Hepatocyte (in vitro differentiated cells): ENCODE measurements around the gene GOLGA6C. TPM values are rescaled to one million over a fixed set of nuclear protein-coding genes. Genes with fewer than 3 reads are reported as not detected.
A peak's percentile ranks its signal among the peaks of the same experiment; 100 is the strongest.
"Not testable (repeated sequence)": the region's sequence is repeated elsewhere in the genome, so short reads cannot be mapped to it uniquely, and the experiment has no call there.

ENCODE experiments used
- DNase-seq: peaks from one replicate; pipeline ENCODE4 v3.0.0-alpha.2; 2016; ENCODE audit warnings: low spot score
- H2AFZ ChIP-seq: fragments of 200-600 bp; sonication (generic); 2 replicates; pipeline ENCODE4 v1.6.0; 2016; ENCODE audit warnings: antibody characterized with exemption, mild to moderate bottlenecking
- H3K27ac ChIP-seq: fragments of 200-600 bp; sonication (generic); 2 replicates; pipeline ENCODE4 v1.5.1; 2016; ENCODE audit warnings: mild to moderate bottlenecking
- H3K27me3 ChIP-seq: fragments of 200-600 bp; sonication (generic); 2 replicates; pipeline ENCODE4 v1.6.1; 2016
- H3K36me3 ChIP-seq: fragments of 200-600 bp; sonication (generic); replicated peaks from 2 replicates; pipeline ENCODE4 v1.5.1; 2016; ENCODE audit warnings: low read depth; ENCODE audit not compliant: insufficient read depth
- H3K4me1 ChIP-seq: fragments of 200-600 bp; sonication (generic); 2 replicates; pipeline ENCODE4 v1.5.1; 2016; ENCODE audit warnings: mild to moderate bottlenecking, moderate library complexity; ENCODE audit not compliant: insufficient read depth
- H3K4me2 ChIP-seq: fragments of 200-600 bp; sonication (generic); 2 replicates; pipeline ENCODE4 v1.6.0; 2016
- H3K4me3 ChIP-seq: fragments of 200-600 bp; sonication (generic); 2 replicates; pipeline ENCODE4 v1.5.1; 2016; ENCODE audit warnings: mild to moderate bottlenecking
- H3K79me2 ChIP-seq: fragments of 200-600 bp; sonication (generic); 2 replicates; pipeline ENCODE4 v1.6.0; 2017; ENCODE audit warnings: mild to moderate bottlenecking
- H3K9me2 ChIP-seq: fragments of 200-600 bp; sonication (generic); replicated peaks from 2 replicates; pipeline ENCODE4 v1.6.0; 2017; ENCODE audit warnings: mild to moderate bottlenecking; ENCODE audit not compliant: insufficient read depth
- H3K9me3 ChIP-seq: fragments of 200-600 bp; sonication (generic); 2 replicates; pipeline ENCODE4 v1.5.1; 2016; ENCODE audit warnings: low read depth, mild to moderate bottlenecking
- H4K20me1 ChIP-seq: fragments of 200-600 bp; sonication (generic); 2 replicates; pipeline ENCODE4 v1.6.0; 2016; ENCODE audit warnings: mild to moderate bottlenecking; ENCODE audit not compliant: insufficient read depth, poor library complexity, severe bottlenecking
- CTCF ChIP-seq: fragments of 200-600 bp; sonication (generic); IDR thresholded peaks from 2 replicates; pipeline ENCODE4 v1.5.1; 2016; ENCODE audit warnings: antibody characterized with exemption, mild to moderate bottlenecking; ENCODE audit not compliant: poor library complexity
- EZH2 ChIP-seq: fragments of 200-600 bp; sonication (generic); IDR thresholded peaks from 2 replicates; pipeline ENCODE4 v1.6.1; 2016; ENCODE audit warnings: antibody characterized with exemption, mild to moderate bottlenecking, borderline replicate concordance
- EZH2phosphoT487 ChIP-seq: fragments of 200-600 bp; sonication (generic); IDR thresholded peaks from one replicate; pipeline ENCODE4 v1.6.1; 2018; ENCODE audit warnings: antibody characterized with exemption, mild to moderate bottlenecking, low read depth, moderate library complexity; ENCODE audit not compliant: unreplicated experiment, severe bottlenecking
- WGBS: methylation state at CpG from one replicate; pipeline ENCODE4 v1.1.6; 2016; ENCODE audit warnings: low lambda C conversion rate; ENCODE audit errors: missing lambda C conversion rate; 5-methylcytosine and 5-hydroxymethylcytosine counted together
- polyA plus RNA-seq: library from polyadenylated mRNA; unstranded; fragments of >200 nt; fragmentation: Nextera tagmentation; extraction: Ambion mirVana; gene quantifications from 2 replicates; pipeline ENCODE4 v1.2.1, GENCODE V29; 2016
- total RNA-seq: library from RNA; depleted of rRNA; stranded (reverse); fragments of >200 nt; gene quantifications from 2 replicates; pipeline ENCODE4 v1.2.3, GENCODE V29; 2014

GOLGA6C gene
- total and polyA plus RNA-seq, 2 experiments from 2014 or later: not detected

- H3K9me2 ChIP-seq, H3K4me2 ChIP-seq, H3K79me2 ChIP-seq, H3K4me3 ChIP-seq, H3K27me3 ChIP-seq, H3K27ac ChIP-seq, DNase-seq, H3K9me3 ChIP-seq, H4K20me1 ChIP-seq, H3K4me1 ChIP-seq, H3K36me3 ChIP-seq, H2AFZ ChIP-seq: not testable (repeated sequence)
- WGBS: 50% methylated on average over 8 of the region's 13 CpGs
These were observed 40.6 kb downstream of the GOLGA6C start for GRCh38 chr15:75298541-75299310.

GRCh38 chr15:75299311-75299688 lies 41.2 kb downstream of the GOLGA6C start:
- not testable (repeated sequence) for H2AFZ ChIP-seq

GRCh38 chr15:75300026-75300425 lies 41.9 kb downstream of the GOLGA6C start:
- DNase-seq: not testable (repeated sequence)

More at GRCh38 chr15:75299311-75299688, 41.2 kb downstream of the GOLGA6C start:
- not testable (repeated sequence) for H4K20me1 ChIP-seq, H3K79me2 ChIP-seq, H3K4me1 ChIP-seq, H3K36me3 ChIP-seq, H3K27ac ChIP-seq, H3K9me2 ChIP-seq, H3K4me3 ChIP-seq, H3K4me2 ChIP-seq, DNase-seq, H3K27me3 ChIP-seq, H3K9me3 ChIP-seq
- peak; percentile 49 for TF ChIP-seq CTCF
- WGBS: 19% methylated on average over 6 of the region's 6 CpGs

GRCh38 chr15:75302318-75302717 lies 44.2 kb downstream of the GOLGA6C start:
- Histone ChIP-seq H3K9me2 (no peaks in the 10 kb centered on the region), H4K20me1 (no peaks in the 10 kb centered on the region), H3K27me3 (no peaks in the 10 kb centered on the region), H3K27ac (no peak overlapping the region), H3K9me3 (no peaks in the 10 kb centered on the region), H2AFZ (no peak overlapping the region), H3K4me3 (no peak overlapping the region), H3K36me3 (no peaks in the 10 kb centered on the region), H3K4me2 (no peak overlapping the region), H3K79me2 (no peaks in the 10 kb centered on the region), H3K4me1 (no peaks in the 10 kb centered on the region)
- DNase-seq: no peak
- TF ChIP-seq EZH2phosphoT487: no peak
- TF ChIP-seq EZH2: no peak
- TF ChIP-seq CTCF: no peak
- WGBS: 92% methylated on average over 9 of the region's 9 CpGs

More at GRCh38 chr15:75300026-75300425, 41.9 kb downstream of the GOLGA6C start:
- H4K20me1 ChIP-seq, H3K4me2 ChIP-seq, H3K79me2 ChIP-seq, H3K9me2 ChIP-seq, H3K9me3 ChIP-seq, H3K4me1 ChIP-seq, H2AFZ ChIP-seq, H3K36me3 ChIP-seq, H3K4me3 ChIP-seq, H3K27ac ChIP-seq, H3K27me3 ChIP-seq: not testable (repeated sequence)
- WGBS: 68% methylated on average over 3 of the region's 6 CpGs

- H2AFZ ChIP-seq, H3K36me3 ChIP-seq, H3K9me2 ChIP-seq, H4K20me1 ChIP-seq, H3K27me3 ChIP-seq, H3K4me3 ChIP-seq, H3K79me2 ChIP-seq, H3K4me1 ChIP-seq, H3K9me3 ChIP-seq, H3K4me2 ChIP-seq, DNase-seq, H3K27ac ChIP-seq: not testable (repeated sequence)
- WGBS: 92% methylated on average over 4 of the region's 4 CpGs
These were observed 44.6 kb downstream of the GOLGA6C start for GRCh38 chr15:75302753-75303152.
